ENCODE results near the gene USP32. TPM values are rescaled to one million over a fixed set of nuclear protein-coding genes. Genes with fewer than 3 reads are reported as not detected.

Gene USP32
- total and polyA plus RNA-seq, 2 donors (not counting 3 experiments of a cell fraction or from before 2014, with no cell fraction given), result 15.7 to 52.9 TPM

DNA sequence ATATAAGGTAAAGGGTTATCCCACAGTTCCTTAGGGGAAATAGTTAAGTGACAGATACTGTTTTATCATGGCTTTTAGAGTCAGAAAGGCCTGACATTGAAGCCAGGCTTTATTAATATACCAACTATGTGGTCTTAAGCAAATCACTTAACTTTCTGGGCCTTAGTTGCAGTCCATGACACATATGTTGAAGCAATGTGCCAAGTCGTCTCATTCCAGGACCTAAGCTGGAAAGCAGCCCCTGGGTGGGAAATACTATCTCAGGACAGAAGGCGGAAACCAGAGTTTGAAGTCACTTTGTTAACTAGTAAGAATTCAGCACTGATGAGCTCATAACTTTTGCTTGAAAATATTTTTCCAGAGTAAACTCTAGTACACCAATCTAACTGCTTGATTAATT lies 80.0 kb downstream of the USP32 start:
- H3K79me2 ChIP-seq (ENCODE audit: control insufficient read depth, insufficient read depth, low read length), result peaks cover 38% of the 10 kb centered on the region
- H3K9me3 ChIP-seq (replicated peaks; ENCODE audit: control insufficient read depth, insufficient read depth, low read length), result no peaks in the 10 kb centered on the region
- CTCF ChIA-PET, result no interaction called here
- intact Hi-C loops (cut with micrococcal nuclease) (no loop called here), dilution Hi-C loops (cut with MboI; ENCODE audit: extremely low pct_ligation_motif_present, low sequenced_read_pairs) (no loop called here)
- FAIRE-seq (no peak), DNase-seq (ENCODE audit: low read depth, low spot score) (no peak)
- no peak overlapping the region for H3K27ac ChIP-seq (ENCODE audit: insufficient read depth, low read depth, low read length)
- BruUV-seq (replicated peaks), result no TSS peak
- no peak overlapping the region for H3K4me2 ChIP-seq (ENCODE audit: insufficient read depth, low read length)
- H3K9me1 ChIP-seq (replicated peaks; ENCODE audit: control insufficient read depth, extremely low read depth, insufficient read depth, low read length), result no peaks in the 10 kb centered on the region
- TF ChIP-seq, protein P1, sequence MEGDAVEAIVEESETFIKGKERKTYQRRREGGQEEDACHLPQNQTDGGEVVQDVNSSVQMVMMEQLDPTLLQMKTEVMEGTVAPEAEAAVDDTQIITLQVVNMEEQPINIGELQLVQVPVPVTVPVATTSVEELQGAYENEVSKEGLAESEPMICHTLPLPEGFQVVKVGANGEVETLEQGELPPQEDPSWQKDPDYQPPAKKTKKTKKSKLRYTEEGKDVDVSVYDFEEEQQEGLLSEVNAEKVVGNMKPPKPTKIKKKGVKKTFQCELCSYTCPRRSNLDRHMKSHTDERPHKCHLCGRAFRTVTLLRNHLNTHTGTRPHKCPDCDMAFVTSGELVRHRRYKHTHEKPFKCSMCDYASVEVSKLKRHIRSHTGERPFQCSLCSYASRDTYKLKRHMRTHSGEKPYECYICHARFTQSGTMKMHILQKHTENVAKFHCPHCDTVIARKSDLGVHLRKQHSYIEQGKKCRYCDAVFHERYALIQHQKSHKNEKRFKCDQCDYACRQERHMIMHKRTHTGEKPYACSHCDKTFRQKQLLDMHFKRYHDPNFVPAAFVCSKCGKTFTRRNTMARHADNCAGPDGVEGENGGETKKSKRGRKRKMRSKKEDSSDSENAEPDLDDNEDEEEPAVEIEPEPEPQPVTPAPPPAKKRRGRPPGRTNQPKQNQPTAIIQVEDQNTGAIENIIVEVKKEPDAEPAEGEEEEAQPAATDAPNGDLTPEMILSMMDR (IDR thresholded peaks at IDR 0.05; ENCODE audit: extremely low read depth in 1 of 2, insufficient read depth in 1 of 2, low read depth in 1 of 2, low read length in 2 of 2), result no peak
- no peak for TF ChIP-seq JUN (IDR thresholded peaks at IDR 0.05; ENCODE audit: borderline replicate concordance, insufficient read depth, insufficient read length, low read depth)
- no peak for TF ChIP-seq GATA2 (IDR thresholded peaks at IDR 0.05; ENCODE audit: insufficient read depth, insufficient read length, low read depth, low read length)
- TF ChIP-seq, protein P2, sequence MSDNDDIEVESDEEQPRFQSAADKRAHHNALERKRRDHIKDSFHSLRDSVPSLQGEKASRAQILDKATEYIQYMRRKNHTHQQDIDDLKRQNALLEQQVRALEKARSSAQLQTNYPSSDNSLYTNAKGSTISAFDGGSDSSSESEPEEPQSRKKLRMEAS (IDR thresholded peaks at IDR 0.05; ENCODE audit: insufficient read depth, insufficient read length), result no peak
- TF ChIP-seq EZH2 (IDR thresholded peaks at IDR 0.05; ENCODE audit: borderline replicate concordance, low read depth, low read length, severe bottlenecking), result no peak
- H3K36me3 ChIP-seq (ENCODE audit: control insufficient read depth in 2 of 2, extremely low read depth in 1 of 2, insufficient read depth in 2 of 2, low read length in 2 of 2), result no peaks in the 10 kb centered on the region
- H3K4me1 ChIP-seq (ENCODE audit: control insufficient read depth, extremely low read depth, insufficient read depth, low read length), result no peaks in the 10 kb centered on the region
- no peak overlapping the region for H2AFZ ChIP-seq (ENCODE audit: low read depth, low read length)
- H3K27me3 ChIP-seq (ENCODE audit: control insufficient read depth in 2 of 2, insufficient read depth in 2 of 2, low read length in 2 of 2), result no peaks in the 10 kb centered on the region
- POLR2A ChIA-PET, result no interaction called here
- no peak overlapping the region for H3K4me3 ChIP-seq (replicated peaks in 1 of 3; ENCODE audit: insufficient read depth in 1 of 3, low read depth in 1 of 3, low read length in 3 of 3)
- H3K9ac ChIP-seq (replicated peaks; ENCODE audit: extremely low read depth, insufficient read depth, low read length), result no peak overlapping the region
- H4K20me1 ChIP-seq (replicated peaks; ENCODE audit: control insufficient read depth, extremely low read depth, insufficient read depth, low read length), result peaks cover 5% of the 10 kb centered on the region

DNA sequence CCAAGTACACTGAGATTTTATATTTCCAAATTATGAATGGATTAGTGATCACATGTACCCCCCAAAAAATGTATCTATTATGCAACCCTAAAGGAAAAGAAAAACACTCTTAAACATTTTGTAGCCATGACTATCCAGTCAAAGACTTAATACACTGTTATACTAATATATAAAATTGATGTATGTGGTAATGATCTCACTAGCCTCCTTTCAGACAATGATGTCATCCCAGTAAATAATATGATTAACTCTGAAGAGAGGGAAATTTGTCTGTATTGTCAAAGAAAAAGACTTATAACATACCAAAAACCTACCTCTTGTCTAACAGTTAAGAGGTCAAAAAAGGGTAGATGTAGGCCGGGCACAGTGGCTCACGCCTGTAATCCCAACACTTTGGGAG lies 80.7 kb downstream of the USP32 start:
- DNase-seq (ENCODE audit: low read depth, low spot score), result no peak
- no peaks in the 10 kb centered on the region for H3K9me3 ChIP-seq (replicated peaks; ENCODE audit: control insufficient read depth, insufficient read depth, low read length)
- no peak overlapping the region for H2AFZ ChIP-seq (ENCODE audit: low read depth, low read length)
- intact Hi-C loops (cut with micrococcal nuclease) (no loop called here), dilution Hi-C loops (cut with MboI; ENCODE audit: extremely low pct_ligation_motif_present, low sequenced_read_pairs) (no loop called here)
- H3K27ac ChIP-seq (ENCODE audit: insufficient read depth, low read depth, low read length), result no peak overlapping the region
- no peak overlapping the region for H3K4me3 ChIP-seq (replicated peaks in 1 of 3; ENCODE audit: insufficient read depth in 1 of 3, low read depth in 1 of 3, low read length in 3 of 3)
- CTCF ChIA-PET, result no interaction called here
- no peaks in the 10 kb centered on the region for H3K4me1 ChIP-seq (ENCODE audit: control insufficient read depth, extremely low read depth, insufficient read depth, low read length)
- no peaks in the 10 kb centered on the region for H3K27me3 ChIP-seq (ENCODE audit: control insufficient read depth in 2 of 2, insufficient read depth in 2 of 2, low read length in 2 of 2)
- FAIRE-seq, result no peak
- H3K4me2 ChIP-seq (ENCODE audit: insufficient read depth, low read length), result no peak overlapping the region
- no peaks in the 10 kb centered on the region for H3K36me3 ChIP-seq (ENCODE audit: control insufficient read depth in 2 of 2, extremely low read depth in 1 of 2, insufficient read depth in 2 of 2, low read length in 2 of 2)
- TF ChIP-seq, protein P2 (IDR thresholded peaks at IDR 0.05; ENCODE audit: insufficient read depth, insufficient read length), result no peak
- TF ChIP-seq MYC (IDR thresholded peaks at IDR 0.05; ENCODE audit: low read depth, low read length), result no peak
- no peak for TF ChIP-seq EZH2 (IDR thresholded peaks at IDR 0.05; ENCODE audit: borderline replicate concordance, low read depth, low read length, severe bottlenecking)
- TF ChIP-seq JUN (IDR thresholded peaks at IDR 0.05; ENCODE audit: borderline replicate concordance, insufficient read depth, insufficient read length, low read depth), result no peak
- TF ChIP-seq GATA2 (IDR thresholded peaks at IDR 0.05; ENCODE audit: insufficient read depth, insufficient read length, low read depth, low read length), result no peak
- no peak for TF ChIP-seq POLR2A (IDR thresholded peaks at IDR 0.05; ENCODE audit: low read depth, low read length)
- TF ChIP-seq POLR2AphosphoS5 (IDR thresholded peaks at IDR 0.05; ENCODE audit: insufficient read depth, low read depth, low read length), result no peak
- TF ChIP-seq, protein P1 (IDR thresholded peaks at IDR 0.05; ENCODE audit: extremely low read depth in 1 of 2, insufficient read depth in 1 of 2, low read depth in 1 of 2, low read length in 2 of 2), result no peak
- no peak for TF ChIP-seq FOS (IDR thresholded peaks at IDR 0.05; ENCODE audit: borderline replicate concordance, insufficient read depth, low read length)
- POLR2A ChIA-PET, result no interaction called here
- BruUV-seq (replicated peaks), result no TSS peak
- no peaks in the 10 kb centered on the region for H3K9me1 ChIP-seq (replicated peaks; ENCODE audit: control insufficient read depth, extremely low read depth, insufficient read depth, low read length)
- H4K20me1 ChIP-seq (replicated peaks; ENCODE audit: control insufficient read depth, extremely low read depth, insufficient read depth, low read length), result peaks cover 5% of the 10 kb centered on the region
- H3K9ac ChIP-seq (replicated peaks; ENCODE audit: extremely low read depth, insufficient read depth, low read length), result no peak overlapping the region
- peaks cover 38% of the 10 kb centered on the region for H3K79me2 ChIP-seq (ENCODE audit: control insufficient read depth, insufficient read depth, low read length)

Measured in endothelial cell of umbilical vein (primary cell).